Left lung (tissue), 10 donors: ENCODE results near the gene SLCO3A1. TPM values are rescaled to one million over a fixed set of nuclear protein-coding genes. Genes with fewer than 3 reads are reported as not detected.

Experiments used
- ATAC-seq: fragments of 200-7000 bp; cut with Tn5 transposase; one replicate; pipeline ENCODE4 v1.9.1; 2020; ENCODE audit warnings: moderate library complexity
- DNase-seq, 4 donors: peaks; one replicate each; pipeline ENCODE4 v3.0.0-alpha.2; 2013 to 2020
- H3K27ac ChIP-seq, 2 donors: fragments of 200-600 bp; sonication (generic) in 1 of 2; one replicate each; pipeline versions ENCODE4 v1.5.0 to v1.8.0; 2020 to 2021
- H3K27me3 ChIP-seq, 2 donors: fragments of 200-600 bp; sonication (generic) in 1 of 2; one replicate each; pipeline versions ENCODE4 v1.5.0 to v1.8.0; 2020 to 2021
- H3K36me3 ChIP-seq, 2 donors: fragments of 200-600 bp; sonication (generic) in 1 of 2; one replicate each; pipeline versions ENCODE4 v1.5.0 to v1.8.0; 2020 to 2021
- H3K4me1 ChIP-seq, 2 donors: fragments of 200-600 bp; one replicate each; pipeline ENCODE4 v1.8.0; 2021
- H3K4me3 ChIP-seq, 2 donors: fragments of 200-600 bp; sonication (generic) in 1 of 2; one replicate each; pipeline versions ENCODE4 v1.5.0 to v1.8.0; 2020 to 2021; ENCODE audit warnings: mild to moderate bottlenecking in 1 of 2
- H3K9me3 ChIP-seq, 2 donors: fragments of 200-600 bp; sonication (generic) in 1 of 2; one replicate each; pipeline versions ENCODE4 v1.5.0 to v1.8.0; 2020 to 2021
- intact Hi-C, 2 donors: fragments of 100-400 bp; cut with DNase I; formaldehyde crosslinking; loops; one replicate each; pipeline versions ENCODE4 v1.11.2 to v1.14.2; 2022
- polyA plus RNA-seq, 6 donors: library from polyadenylated mRNA; unstranded; fragments of 120-200 nt; gene quantifications; one replicate each; pipeline ENCODE4 v1.2.1, GENCODE V29; 2013; ENCODE audit not compliant: insufficient read length in 6 of 6
- total RNA-seq, 2 donors: library from RNA; stranded (reverse); fragmentation: NEBNext Ultra II Directional; extraction: Animal tissue kit (Norgen Biotek cat#: 25700); gene quantifications; one replicate each; pipeline ENCODE4 v1.2.1, GENCODE V29; 2021
- TF ChIP-seq, protein P1 (sequence below), 2 donors: fragments of 200-600 bp; sonication (generic) in 1 of 2; IDR thresholded peaks; one replicate each; pipeline versions ENCODE4 v1.5.0 to v1.8.0; 2021; ENCODE audit warnings: antibody characterized with exemption in 2 of 2
- donor health status: DM: no; HTN: yes; CAD: no.
- donor health status: DM: no; HTN: no; CAD: no.

Gene SLCO3A1
- total and polyA plus RNA-seq, 8 donors: 7.7 to 49.0 (median 11.9) TPM

DNA sequence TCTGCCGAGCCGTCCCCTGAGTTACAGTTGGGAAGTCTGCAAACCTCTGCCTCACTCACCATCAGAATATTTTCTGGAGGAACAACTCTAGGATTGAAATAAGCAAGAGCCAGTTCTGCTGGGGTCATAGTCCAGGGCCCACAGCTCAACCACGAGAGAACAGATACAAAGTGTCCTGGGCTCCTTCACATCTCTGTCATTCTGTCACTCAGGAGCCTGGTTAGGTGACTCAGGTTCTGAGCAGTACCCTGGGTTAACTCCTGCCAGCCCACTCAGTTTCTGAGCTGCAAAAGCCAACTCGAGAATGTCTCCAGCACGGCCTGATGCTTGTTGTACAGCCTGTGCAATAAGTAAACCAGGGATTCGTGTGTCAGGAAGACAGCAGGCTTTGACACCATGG is 155.7 kb downstream of the SLCO3A1 start:
- Histone ChIP-seq H3K27me3 (no peaks in the 10 kb centered on the region), H3K4me3 (no peak overlapping the region), H3K9me3 (no peaks in the 10 kb centered on the region), H3K36me3 (no peaks in the 10 kb centered on the region), H3K27ac (peak overlapping the region in 1 of 2 donors; percentile 13), H3K4me1 (peaks cover 0 to 22% of the 10 kb centered on the region in 2 donors)
- intact Hi-C loops: no loop called here
- TF ChIP-seq, protein P1, sequence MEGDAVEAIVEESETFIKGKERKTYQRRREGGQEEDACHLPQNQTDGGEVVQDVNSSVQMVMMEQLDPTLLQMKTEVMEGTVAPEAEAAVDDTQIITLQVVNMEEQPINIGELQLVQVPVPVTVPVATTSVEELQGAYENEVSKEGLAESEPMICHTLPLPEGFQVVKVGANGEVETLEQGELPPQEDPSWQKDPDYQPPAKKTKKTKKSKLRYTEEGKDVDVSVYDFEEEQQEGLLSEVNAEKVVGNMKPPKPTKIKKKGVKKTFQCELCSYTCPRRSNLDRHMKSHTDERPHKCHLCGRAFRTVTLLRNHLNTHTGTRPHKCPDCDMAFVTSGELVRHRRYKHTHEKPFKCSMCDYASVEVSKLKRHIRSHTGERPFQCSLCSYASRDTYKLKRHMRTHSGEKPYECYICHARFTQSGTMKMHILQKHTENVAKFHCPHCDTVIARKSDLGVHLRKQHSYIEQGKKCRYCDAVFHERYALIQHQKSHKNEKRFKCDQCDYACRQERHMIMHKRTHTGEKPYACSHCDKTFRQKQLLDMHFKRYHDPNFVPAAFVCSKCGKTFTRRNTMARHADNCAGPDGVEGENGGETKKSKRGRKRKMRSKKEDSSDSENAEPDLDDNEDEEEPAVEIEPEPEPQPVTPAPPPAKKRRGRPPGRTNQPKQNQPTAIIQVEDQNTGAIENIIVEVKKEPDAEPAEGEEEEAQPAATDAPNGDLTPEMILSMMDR (IDR thresholded peaks at IDR 0.05): no peak
- no peak for DNase-seq
- no peak for ATAC-seq

DNA sequence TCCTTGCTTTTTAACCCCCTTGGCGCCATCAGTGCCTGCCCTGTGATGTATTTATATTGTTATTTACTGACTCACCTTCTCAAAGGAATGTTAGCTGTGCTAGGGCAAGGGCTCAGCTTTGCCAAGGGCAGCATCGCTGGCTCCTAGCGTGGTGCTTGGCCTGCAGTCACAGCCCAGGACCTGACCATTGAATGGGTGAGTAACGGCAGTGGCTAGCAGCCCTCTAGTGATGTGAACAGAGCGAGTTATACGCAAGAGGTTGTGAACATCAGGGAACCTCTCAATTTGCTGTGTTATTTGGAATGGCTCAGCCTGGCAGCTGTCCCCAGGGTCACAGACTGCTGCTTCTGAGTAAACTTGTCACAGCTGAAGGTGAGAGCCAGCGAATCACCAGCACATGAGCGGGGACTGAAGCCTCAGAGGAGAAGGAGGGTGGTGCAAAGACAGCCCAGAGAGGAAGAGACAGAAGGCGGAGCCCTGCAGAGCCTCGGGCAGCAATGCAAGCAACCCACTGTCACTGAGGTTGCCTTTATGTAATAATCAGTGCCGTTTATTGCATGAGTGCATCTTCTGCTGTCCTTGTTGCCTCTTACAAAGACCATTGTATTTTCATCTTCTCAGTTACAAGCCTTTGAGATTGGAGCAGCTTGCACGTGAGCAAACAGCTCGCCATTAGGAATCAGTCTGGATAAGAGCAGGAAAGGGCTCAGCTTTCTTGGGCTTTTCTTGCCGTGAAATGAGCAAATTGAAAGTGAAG is 158.3 kb downstream of the SLCO3A1 start:
- ATAC-seq: peak; percentile 61
- intact Hi-C loops: no loop called here
- H3K27ac ChIP-seq: peak overlapping the region in 1 of 2 donors; percentile 41
- no peak for DNase-seq
- no peaks in the 10 kb centered on the region for H3K9me3 ChIP-seq
- TF ChIP-seq, protein P1 (IDR thresholded peaks at IDR 0.05): no peak
- peaks cover 0 to 22% of the 10 kb centered on the region in 2 donors for H3K4me1 ChIP-seq
- no peaks in the 10 kb centered on the region for H3K27me3 ChIP-seq
- H3K4me3 ChIP-seq: no peak overlapping the region
- H3K36me3 ChIP-seq: no peaks in the 10 kb centered on the region

DNA sequence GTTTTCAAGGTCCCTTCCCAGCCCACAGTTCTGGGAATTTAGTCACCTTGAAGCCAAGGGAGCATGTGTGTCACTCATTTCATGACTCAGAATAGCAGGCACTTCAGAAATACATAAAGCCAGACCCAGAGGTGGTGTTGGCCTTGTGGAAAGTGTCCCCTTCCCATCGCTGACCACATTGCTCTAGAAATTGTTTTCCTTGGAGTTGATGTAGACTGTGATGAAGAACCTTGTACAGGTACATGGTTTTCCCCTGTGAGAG is 158.8 kb downstream of the SLCO3A1 start:
- Histone ChIP-seq H3K36me3 (no peaks in the 10 kb centered on the region), H3K27ac (peak overlapping the region in 1 of 2 donors; percentile 41), H3K27me3 (no peaks in the 10 kb centered on the region), H3K9me3 (no peaks in the 10 kb centered on the region), H3K4me1 (peaks cover 0 to 22% of the 10 kb centered on the region in 2 donors), H3K4me3 (no peak overlapping the region)
- no peak for DNase-seq
- TF ChIP-seq, protein P1 (IDR thresholded peaks at IDR 0.05): no peak
- intact Hi-C loops: no loop called here
- peak; percentile 63 for ATAC-seq

DNA sequence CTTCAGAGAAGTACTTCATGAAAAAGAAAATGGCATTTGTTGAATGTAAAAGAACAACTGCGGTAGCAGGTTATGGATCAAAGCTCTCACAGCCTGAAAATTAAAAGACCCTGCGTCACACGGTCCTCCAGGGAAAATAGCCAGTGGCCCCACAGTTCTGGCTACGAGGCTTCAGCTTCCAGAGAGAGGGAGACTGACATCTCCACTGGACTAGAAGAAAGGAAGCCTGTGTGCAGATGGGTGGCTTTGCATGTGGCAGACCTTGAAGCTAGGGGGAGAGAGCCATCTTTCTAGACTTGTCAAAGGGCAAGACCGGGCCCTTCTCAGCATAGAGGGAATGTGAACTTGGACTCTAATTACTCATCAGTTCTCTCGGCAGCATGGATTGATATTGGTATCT is 159.4 kb downstream of the SLCO3A1 start:
- ATAC-seq (no peak), DNase-seq (no peak)
- H3K9me3 ChIP-seq: no peaks in the 10 kb centered on the region
- no peaks in the 10 kb centered on the region for H3K27me3 ChIP-seq
- TF ChIP-seq, protein P1 (IDR thresholded peaks at IDR 0.05): no peak
- H3K36me3 ChIP-seq: no peaks in the 10 kb centered on the region
- no peak overlapping the region for H3K4me3 ChIP-seq
- no peak overlapping the region for H3K27ac ChIP-seq
- H3K4me1 ChIP-seq: peaks cover 0 to 22% of the 10 kb centered on the region in 2 donors
- intact Hi-C loops: no loop called here

DNA sequence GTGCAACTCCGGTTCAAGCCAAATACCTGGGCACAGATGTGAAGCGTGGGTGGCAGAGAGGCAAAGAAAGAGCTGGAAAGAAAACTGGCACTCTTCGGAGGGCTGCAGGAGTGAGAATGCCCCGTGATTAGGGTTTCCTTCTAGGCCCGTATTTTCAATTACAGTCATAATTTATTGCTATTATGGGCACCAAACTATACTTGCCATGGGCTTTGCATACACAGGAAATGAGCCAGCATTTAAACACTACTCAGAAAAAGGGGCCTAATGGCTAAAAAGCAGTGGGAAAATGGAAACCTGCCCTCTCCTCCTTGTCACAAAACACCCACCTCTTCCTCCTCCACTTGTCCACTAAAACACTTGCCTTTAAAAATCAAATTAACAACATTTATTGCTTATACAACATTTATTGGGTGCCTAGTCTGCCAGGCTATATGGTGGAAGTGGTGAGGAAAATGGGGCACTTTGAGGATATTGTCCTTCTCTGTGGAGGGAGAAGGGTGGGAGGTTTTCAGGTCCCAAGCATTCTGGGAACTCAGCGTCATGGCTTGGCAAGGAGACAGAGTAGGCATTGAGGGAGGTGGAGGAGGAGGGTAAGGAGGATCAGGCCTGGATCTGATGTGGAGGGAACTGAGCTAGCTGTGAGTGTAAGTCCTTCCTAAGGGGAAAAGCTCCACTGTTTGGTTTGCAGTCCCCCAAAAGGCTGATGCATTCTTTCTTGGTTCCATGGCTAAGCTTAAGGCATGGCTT is 160.9 kb downstream of the SLCO3A1 start:
- no peaks in the 10 kb centered on the region for H3K9me3 ChIP-seq
- H3K27me3 ChIP-seq: no peaks in the 10 kb centered on the region
- no peak for DNase-seq
- no peak overlapping the region for H3K27ac ChIP-seq
- H3K4me1 ChIP-seq: peaks cover 0 to 20% of the 10 kb centered on the region in 2 donors
- TF ChIP-seq, protein P1 (IDR thresholded peaks at IDR 0.05): no peak
- ATAC-seq: no peak
- no peak overlapping the region for H3K4me3 ChIP-seq
- intact Hi-C loops: no loop called here
- no peaks in the 10 kb centered on the region for H3K36me3 ChIP-seq
